ENCODE measurements around the gene LMNTD1. TPM values are rescaled to one million over a fixed set of nuclear protein-coding genes. Genes with fewer than 3 reads are reported as not detected.

LMNTD1 gene
- total and polyA plus RNA-seq, 9 of the 15 experiments (the other 6 are each of a cell fraction or from before 2014, with no cell fraction given), result not detected

- TF ChIP-seq REST (IDR thresholded peaks at IDR 0.05; ENCODE audit: borderline replicate concordance) (peak; percentile 24; the same call in 1 of the 2 replicates), REST (CRISPR knock-in tag; IDR thresholded peaks at IDR 0.05; ENCODE audit: low read depth) (no peak), L3MBTL2 (IDR thresholded peaks at IDR 0.05) (no peak), CEBPG (CRISPR knock-in tag; IDR thresholded peaks at IDR 0.05) (no peak), CEBPG (tag; conservative IDR thresholded peaks at IDR 0.05 in 1 of 2, IDR thresholded peaks at IDR 0.05 in 1 of 2) (no peak)
These were observed 4.8 kb upstream of the LMNTD1 start (continued) for GRCh38 chr12:25557830-25558436.

All from K562 (cell line).